Measurements from ENCODE around the gene FARP2. TPM values are rescaled to one million over a fixed set of nuclear protein-coding genes. Genes with fewer than 3 reads are reported as not detected.

The FARP2 gene
- total and polyA plus RNA-seq, 2 donors (not counting 1 experiment from before 2014, with no cell fraction given), result 28.2 to 41.0 TPM

GRCh38 chr2:241492174-241492565 is 136.1 kb downstream of the FARP2 start:
- H2AFZ ChIP-seq (ENCODE audit: low read length), result no peak overlapping the region
- no peaks in the 10 kb centered on the region for H3K27me3 ChIP-seq (ENCODE audit: control insufficient read depth, insufficient read depth, low read length)
- H3K9ac ChIP-seq (ENCODE audit: insufficient read depth, low read length), result no peak overlapping the region
- no peak for TF ChIP-seq EZH2 (IDR thresholded peaks at IDR 0.05; ENCODE audit: low read length, missing control alignments)
- TF ChIP-seq, protein P1, sequence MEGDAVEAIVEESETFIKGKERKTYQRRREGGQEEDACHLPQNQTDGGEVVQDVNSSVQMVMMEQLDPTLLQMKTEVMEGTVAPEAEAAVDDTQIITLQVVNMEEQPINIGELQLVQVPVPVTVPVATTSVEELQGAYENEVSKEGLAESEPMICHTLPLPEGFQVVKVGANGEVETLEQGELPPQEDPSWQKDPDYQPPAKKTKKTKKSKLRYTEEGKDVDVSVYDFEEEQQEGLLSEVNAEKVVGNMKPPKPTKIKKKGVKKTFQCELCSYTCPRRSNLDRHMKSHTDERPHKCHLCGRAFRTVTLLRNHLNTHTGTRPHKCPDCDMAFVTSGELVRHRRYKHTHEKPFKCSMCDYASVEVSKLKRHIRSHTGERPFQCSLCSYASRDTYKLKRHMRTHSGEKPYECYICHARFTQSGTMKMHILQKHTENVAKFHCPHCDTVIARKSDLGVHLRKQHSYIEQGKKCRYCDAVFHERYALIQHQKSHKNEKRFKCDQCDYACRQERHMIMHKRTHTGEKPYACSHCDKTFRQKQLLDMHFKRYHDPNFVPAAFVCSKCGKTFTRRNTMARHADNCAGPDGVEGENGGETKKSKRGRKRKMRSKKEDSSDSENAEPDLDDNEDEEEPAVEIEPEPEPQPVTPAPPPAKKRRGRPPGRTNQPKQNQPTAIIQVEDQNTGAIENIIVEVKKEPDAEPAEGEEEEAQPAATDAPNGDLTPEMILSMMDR (conservative IDR thresholded peaks at IDR 0.05 in 1 of 2, IDR thresholded peaks at IDR 0.05 in 1 of 2; ENCODE audit: low read depth in 1 of 2, low read length in 2 of 2), result no peak
- DNase-seq (ENCODE audit: low read depth in 2 of 2), result no peak
- H3K79me2 ChIP-seq (ENCODE audit: control insufficient read depth, insufficient read depth, low read length), result no peaks in the 10 kb centered on the region
- H3K27ac ChIP-seq (ENCODE audit: insufficient read depth, low read length), result no peak overlapping the region
- H3K4me2 ChIP-seq (ENCODE audit: extremely low read depth, insufficient read depth, low read length), result no peak overlapping the region
- peaks cover 17% of the 10 kb centered on the region for H3K36me3 ChIP-seq (ENCODE audit: control insufficient read depth, insufficient read depth, low read length)
- H3K4me1 ChIP-seq (ENCODE audit: control insufficient read depth, extremely low read depth, insufficient read depth, low read length), result no peaks in the 10 kb centered on the region
- no peaks in the 10 kb centered on the region for H3K9me3 ChIP-seq (ENCODE audit: control insufficient read depth, insufficient read depth, low read depth, low read length)
- no peak overlapping the region for H3K4me3 ChIP-seq (replicated peaks in 1 of 4; ENCODE audit: control extremely low read depth in 1 of 4, insufficient read depth in 1 of 4, low read depth in 3 of 4, low read length in 4 of 4)
- H4K20me1 ChIP-seq (ENCODE audit: control insufficient read depth, extremely low read depth, insufficient read depth, low read length), result no peaks in the 10 kb centered on the region

- TF ChIP-seq, protein P1 (conservative IDR thresholded peaks at IDR 0.05 in 1 of 2, IDR thresholded peaks at IDR 0.05 in 1 of 2; ENCODE audit: low read depth in 1 of 2, low read length in 2 of 2), result no peak
- no peak for TF ChIP-seq EZH2 (IDR thresholded peaks at IDR 0.05; ENCODE audit: low read length, missing control alignments)
- Histone ChIP-seq H3K27ac (ENCODE audit: insufficient read depth, low read length) (no peak overlapping the region), H3K4me2 (ENCODE audit: extremely low read depth, insufficient read depth, low read length) (no peak overlapping the region), H3K4me3 (replicated peaks in 1 of 4; ENCODE audit: control extremely low read depth in 1 of 4, insufficient read depth in 1 of 4, low read depth in 3 of 4, low read length in 4 of 4) (no peak overlapping the region), H3K27me3 (ENCODE audit: control insufficient read depth, insufficient read depth, low read length) (no peaks in the 10 kb centered on the region), H2AFZ (ENCODE audit: low read length) (no peak overlapping the region), H3K79me2 (ENCODE audit: control insufficient read depth, insufficient read depth, low read length) (no peaks in the 10 kb centered on the region), H4K20me1 (ENCODE audit: control insufficient read depth, extremely low read depth, insufficient read depth, low read length) (no peaks in the 10 kb centered on the region), H3K36me3 (ENCODE audit: control insufficient read depth, insufficient read depth, low read length) (peaks cover 17% of the 10 kb centered on the region), H3K4me1 (ENCODE audit: control insufficient read depth, extremely low read depth, insufficient read depth, low read length) (no peaks in the 10 kb centered on the region), H3K9me3 (ENCODE audit: control insufficient read depth, insufficient read depth, low read depth, low read length) (no peaks in the 10 kb centered on the region), H3K9ac (ENCODE audit: insufficient read depth, low read length) (no peak overlapping the region)
- DNase-seq (ENCODE audit: low read depth in 2 of 2), result no peak
Observed at GRCh38 chr2:241493092-241493491, 137.0 kb downstream of the FARP2 start.

- Histone ChIP-seq H3K4me3 (replicated peaks in 1 of 4; ENCODE audit: control extremely low read depth in 1 of 4, insufficient read depth in 1 of 4, low read depth in 3 of 4, low read length in 4 of 4) (no peak overlapping the region), H3K4me1 (ENCODE audit: control insufficient read depth, extremely low read depth, insufficient read depth, low read length) (no peaks in the 10 kb centered on the region), H3K36me3 (ENCODE audit: control insufficient read depth, insufficient read depth, low read length) (peaks cover 23% of the 10 kb centered on the region), H3K9me3 (ENCODE audit: control insufficient read depth, insufficient read depth, low read depth, low read length) (no peaks in the 10 kb centered on the region), H2AFZ (ENCODE audit: low read length) (no peak overlapping the region), H3K79me2 (ENCODE audit: control insufficient read depth, insufficient read depth, low read length) (no peaks in the 10 kb centered on the region), H4K20me1 (ENCODE audit: control insufficient read depth, extremely low read depth, insufficient read depth, low read length) (no peaks in the 10 kb centered on the region), H3K4me2 (ENCODE audit: extremely low read depth, insufficient read depth, low read length) (no peak overlapping the region), H3K27me3 (ENCODE audit: control insufficient read depth, insufficient read depth, low read length) (no peaks in the 10 kb centered on the region), H3K9ac (ENCODE audit: insufficient read depth, low read length) (no peak overlapping the region), H3K27ac (ENCODE audit: insufficient read depth, low read length) (no peak overlapping the region)
- TF ChIP-seq EZH2 (IDR thresholded peaks at IDR 0.05; ENCODE audit: low read length, missing control alignments), result no peak
- TF ChIP-seq, protein P1 (conservative IDR thresholded peaks at IDR 0.05 in 1 of 2, IDR thresholded peaks at IDR 0.05 in 1 of 2; ENCODE audit: low read depth in 1 of 2, low read length in 2 of 2), result no peak
- no peak for DNase-seq (ENCODE audit: low read depth in 2 of 2)
Observed at GRCh38 chr2:241494311-241494908, 138.3 kb downstream of the FARP2 start.
